HG03521 (cell line): ENCODE measurements around the gene HSD17B12.

Experiments
- ATAC-seq: cut with Tn5 transposase; IDR thresholded peaks from one replicate; pipeline ENCODE4 v1.9.1; 2021; ENCODE audit warnings: mild to moderate bottlenecking, moderate library complexity; ENCODE audit not compliant: unreplicated experiment

The HSD17B12 gene

DNA sequence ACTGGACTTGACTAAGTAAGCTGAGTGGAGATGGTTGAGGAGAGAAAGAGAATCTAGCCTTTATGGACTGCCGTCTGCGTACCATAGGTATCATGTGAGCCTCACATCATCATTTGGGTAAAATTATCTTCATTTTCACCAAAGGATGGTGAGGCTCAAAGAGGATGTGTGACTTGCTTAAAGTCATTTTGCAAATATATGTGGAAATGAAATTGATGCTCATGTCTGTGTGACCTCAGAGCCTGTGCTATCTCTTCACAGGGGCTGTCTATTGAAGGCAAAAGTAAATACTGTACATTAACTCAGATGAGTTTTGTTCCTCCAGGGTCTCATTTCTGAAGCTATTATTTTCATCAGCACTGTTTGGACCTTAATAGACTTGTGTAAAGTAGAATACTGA lies 116.8 kb downstream of the HSD17B12 start:
- no peak for ATAC-seq

DNA sequence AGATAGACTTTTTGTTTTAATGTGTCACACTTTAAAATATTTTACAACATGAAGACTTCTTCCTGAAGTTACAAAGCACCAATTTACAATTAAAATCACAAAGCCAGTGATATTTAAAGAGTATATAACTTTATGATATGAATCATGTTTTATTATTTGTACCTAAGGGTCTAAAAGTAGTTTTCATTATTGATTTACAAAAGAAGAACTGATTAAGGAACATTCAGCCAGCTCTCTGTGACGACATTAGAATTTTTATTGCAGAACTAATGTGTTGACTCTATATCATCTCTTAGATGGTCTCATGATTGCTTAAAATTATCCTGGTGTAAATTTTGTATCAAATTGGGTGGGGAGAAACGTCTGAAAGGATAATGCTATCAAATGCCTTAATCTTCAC lies 117.3 kb downstream of the HSD17B12 start:
- ATAC-seq, result no peak

DNA sequence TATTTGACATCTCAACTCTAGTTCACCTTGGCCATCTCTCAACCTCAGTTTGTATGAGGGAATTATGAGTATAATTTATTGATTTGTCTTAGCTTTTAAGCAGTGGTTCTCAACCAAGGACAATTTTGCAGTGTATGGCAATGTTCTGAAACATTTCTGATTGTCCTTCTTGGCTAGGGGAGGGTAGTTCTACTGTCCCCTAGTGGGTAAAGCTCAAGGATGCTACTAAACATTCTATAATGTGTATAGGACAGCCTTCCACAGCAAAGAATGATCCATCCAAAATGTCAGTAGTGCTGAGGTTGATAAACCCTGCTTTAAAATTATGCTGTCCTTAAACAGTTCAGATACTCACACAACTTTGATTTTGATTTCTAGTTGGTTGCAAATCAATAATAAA lies 122.0 kb downstream of the HSD17B12 start:
- ATAC-seq, result no peak

DNA sequence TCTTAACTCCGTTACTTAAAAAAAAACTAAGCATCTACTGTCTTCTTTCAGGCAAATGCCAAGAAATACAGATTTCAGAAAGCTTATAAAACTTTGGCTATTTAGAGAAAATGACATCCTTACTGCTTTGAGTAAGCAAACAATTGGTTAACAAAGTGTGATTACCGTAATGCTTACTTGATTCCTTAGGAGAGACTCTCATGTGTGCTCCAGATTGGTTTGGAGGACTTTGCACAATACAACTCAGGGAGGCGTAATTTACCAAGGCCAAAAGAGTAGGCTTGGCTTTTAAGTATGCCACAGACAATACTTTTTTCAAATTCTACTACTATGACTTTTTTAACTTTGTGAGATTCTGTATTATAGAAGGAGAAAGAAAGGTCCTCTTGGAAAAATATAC lies 123.2 kb downstream of the HSD17B12 start:
- ATAC-seq, result no peak

DNA sequence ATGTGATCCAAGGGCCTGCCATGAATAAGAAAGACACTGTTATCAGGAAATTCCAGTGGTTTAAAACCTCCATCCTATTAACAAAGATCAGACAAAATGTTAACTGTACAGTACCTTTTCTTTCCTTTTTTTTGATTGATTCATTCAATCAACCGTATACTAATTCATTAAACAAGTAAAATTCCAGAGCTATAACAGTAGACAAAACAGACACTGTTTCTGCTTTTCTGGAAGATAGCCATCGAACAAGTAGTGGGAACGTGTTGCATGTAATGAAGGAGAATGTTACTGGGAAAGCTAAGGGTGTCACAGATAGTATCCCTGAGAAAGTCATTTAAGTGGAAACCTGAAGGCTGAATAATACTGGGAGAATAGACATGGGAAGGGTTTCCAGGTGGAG lies 126.4 kb downstream of the HSD17B12 start:
- no peak for ATAC-seq

DNA sequence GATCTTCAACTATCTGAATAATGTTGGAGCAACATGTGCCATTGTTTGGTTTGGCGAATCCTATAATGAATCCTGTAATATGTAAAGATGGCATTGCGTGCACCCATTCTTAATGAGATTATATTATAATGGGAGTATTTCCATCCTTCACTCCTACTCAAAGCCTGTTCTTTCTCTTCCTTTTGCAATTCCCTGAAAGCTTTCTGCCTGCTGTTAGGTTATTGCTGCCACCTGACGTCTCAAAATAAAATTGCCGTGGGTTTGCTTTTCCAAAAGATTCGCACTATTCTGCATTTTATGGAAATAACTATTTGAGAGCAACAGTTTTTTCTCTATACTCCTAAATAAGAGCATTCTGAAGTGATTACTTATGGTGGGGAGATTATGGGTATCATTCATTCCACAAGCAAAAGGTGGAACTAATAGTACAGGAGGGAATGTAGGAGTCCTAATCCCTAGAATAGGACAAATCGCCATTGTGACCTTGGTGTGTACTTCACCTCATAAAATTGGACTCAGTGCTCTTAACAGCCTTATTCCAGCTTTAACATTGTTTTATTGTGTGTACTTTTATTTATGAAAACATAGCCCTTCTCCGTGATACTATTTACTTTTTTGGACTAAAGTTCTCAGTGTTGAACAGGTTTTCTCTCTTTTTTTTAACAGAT lies 130.5 kb downstream of the HSD17B12 start:
- no peak for ATAC-seq

DNA sequence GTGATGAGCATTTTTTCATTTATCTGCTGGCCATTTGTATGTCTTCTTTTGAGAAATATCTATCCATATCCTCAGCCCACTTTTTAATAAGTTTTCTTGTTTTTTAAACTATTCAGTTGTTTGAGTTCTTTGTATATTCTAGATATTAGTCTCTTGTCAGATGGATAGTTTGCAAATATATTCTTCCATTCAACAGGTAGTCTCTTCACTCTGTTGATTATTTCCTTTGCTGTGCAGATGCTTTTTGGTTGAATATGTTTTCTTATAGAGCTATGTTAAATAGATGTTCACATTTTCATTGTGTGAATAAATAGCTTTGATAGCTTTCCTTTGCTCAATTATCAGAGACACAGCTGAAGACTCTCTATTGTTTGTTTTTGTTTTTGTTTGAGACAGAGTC lies 131.9 kb downstream of the HSD17B12 start:
- ATAC-seq, result no peak

DNA sequence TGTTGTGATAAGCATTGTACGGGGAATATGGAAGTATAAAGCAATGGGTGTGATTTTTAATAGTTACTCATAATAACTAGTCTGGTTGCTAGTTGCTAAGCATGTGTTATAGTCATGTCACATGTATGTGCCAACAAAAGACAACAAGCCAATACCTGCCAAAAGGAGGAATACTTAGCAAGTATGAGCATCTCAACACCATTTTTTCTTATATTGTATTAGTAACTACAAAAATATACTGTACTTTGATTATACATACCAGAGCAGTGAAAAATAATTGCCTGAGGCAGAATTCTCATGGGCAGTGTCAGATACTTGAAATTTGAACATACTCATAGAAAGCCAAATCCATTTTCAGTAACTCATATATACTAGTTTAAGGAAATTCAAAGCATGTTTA lies 137.7 kb downstream of the HSD17B12 start:
- no peak for ATAC-seq

DNA sequence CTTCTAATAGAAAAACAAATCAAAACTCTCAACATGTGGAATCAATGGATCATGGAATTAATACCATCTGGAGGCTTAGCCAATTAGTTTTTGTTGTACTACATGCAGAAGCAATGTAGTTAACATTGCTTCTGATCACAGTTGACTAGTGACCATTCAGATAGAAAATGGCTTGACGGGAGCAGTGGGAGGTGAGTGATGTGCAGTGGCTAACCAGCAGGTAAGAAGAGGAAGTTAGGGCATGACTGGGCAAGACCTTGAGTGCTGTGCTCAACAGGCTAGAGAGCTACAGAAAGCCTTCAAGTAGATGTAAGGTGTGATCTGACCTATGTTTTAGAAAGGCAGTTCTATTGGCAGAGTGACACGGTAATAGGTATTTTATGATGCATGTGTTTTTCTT lies 139.4 kb downstream of the HSD17B12 start:
- ATAC-seq, result no peak

DNA sequence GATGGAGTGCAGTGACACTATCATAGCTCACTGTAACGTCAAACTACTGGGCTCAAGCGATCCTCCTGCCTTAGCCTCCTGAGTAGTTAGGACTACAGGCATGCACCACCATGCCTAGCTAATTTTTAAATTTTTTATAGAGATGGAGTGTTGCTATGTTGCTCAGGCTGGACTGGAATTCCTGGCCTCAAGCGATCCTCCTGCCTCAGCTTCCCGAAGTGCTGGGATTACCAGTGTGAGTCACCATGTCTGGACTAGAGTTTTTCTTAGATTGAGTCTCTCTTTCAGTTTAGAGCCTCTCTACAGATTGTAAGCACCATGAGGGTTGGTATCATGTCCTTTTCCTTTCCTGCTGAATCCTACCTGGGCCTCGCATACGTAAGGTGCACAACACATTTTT lies 142.8 kb downstream of the HSD17B12 start:
- ATAC-seq, result no peak

DNA sequence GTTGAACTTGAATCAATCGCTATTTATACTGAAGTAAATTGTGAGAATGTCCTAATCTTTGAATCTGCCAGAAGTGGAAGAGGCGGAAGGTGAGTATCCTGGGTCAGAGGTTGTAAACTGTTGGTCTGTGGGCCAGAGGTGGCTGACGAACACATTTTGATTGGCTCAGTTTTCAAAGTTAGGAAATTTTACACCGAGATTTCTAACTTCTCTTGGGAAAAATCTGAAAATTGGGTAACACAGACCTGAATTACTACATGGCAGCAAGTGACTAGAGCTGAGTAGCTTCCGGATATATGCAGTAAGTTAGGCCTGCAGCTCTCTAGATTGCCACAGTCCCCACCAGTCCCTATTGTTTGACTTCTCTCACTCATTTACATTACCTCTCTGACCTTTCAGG lies 143.3 kb downstream of the HSD17B12 start:
- no peak for ATAC-seq

DNA sequence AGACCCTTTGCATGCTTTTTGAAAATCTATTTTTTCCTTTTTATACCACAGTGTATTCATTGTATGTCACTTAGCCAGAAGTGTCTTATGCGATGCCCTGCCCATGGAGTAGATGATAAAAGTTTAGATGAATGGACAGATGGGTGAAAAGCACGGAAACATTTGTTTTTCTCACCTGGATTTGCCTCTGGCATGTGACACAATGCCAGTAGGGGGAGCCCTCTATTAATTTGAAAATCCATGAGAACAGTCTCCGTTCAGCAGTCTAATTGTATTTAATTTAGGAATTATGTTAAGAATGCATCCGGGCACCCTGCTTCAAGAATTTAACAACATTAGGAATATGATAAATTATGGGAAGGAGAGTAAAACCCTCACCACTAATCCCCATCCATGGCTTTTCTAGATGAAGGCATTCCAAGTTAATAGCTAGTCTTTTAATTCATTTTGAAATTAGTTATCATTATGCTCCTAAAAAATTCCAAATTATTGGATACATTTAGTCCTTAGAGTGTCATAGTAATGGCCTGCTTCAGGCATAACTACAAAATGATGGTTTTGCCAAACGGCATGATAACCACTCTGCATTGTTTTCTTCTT lies 144.8 kb downstream of the HSD17B12 start:
- no peak for ATAC-seq

DNA sequence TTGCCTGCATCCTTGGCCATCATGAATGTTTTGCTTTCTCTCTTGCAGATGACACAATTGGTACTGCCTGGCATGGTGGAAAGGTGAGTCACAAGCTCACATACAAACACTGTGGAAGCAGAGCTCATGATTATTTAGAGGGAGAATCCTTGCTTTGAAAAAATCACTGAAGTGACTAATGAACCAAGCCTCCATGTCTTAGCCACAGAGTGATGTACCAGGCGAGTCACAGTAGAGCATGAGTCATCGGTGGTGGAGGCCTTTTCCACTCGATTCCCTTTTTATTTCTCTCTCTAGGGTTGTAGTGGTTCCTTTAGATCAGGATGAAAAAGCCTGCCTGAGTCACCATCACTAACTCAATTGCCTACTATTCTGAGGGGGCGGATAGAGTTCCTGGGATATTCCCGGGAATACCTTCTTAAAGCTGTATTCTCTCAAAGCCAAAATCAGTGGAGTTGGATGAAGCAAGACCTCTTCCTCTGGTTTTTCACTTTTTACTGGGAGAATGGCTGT lies 150.4 kb downstream of the HSD17B12 start:
- ATAC-seq, result no peak

DNA sequence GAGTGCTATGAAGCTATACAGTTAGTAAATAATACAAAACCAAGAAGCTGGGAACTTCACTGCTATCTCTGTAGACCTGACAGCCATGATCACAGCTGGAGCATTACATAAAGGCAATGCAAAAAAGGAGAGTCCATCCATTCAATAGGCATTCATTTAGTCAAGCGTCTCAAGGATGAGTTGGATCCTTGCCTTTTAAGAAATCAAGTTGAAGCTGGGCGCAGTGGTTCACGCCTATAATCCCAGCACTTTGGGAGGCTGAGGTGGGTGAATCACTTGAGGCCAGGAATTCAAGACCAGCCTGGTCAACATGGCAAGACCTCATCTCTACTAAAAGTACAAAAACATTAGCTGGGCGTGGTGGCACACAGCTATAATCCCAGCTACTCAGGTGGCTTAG lies 152.0 kb downstream of the HSD17B12 start:
- no peak for ATAC-seq

DNA sequence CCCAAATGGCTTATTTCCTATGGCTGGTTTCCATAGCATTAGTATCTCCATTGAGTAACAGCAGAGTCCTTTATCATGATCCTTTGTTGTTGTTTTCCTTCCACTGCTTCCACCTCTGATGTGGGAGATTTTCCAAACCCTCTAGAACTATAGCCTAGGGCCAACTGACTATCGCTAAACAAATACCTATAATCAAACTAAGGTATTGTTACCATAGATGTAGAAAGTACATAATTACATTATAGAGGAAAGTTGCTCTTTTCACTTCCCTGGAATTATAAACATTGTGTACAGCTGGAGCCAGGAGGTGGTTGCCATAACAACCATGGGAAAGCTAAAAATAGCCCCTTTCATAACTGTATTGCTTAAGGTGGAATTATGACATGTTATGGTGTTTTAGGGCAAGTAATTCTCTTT lies 153.1 kb downstream of the HSD17B12 start:
- ATAC-seq, result no peak

DNA sequence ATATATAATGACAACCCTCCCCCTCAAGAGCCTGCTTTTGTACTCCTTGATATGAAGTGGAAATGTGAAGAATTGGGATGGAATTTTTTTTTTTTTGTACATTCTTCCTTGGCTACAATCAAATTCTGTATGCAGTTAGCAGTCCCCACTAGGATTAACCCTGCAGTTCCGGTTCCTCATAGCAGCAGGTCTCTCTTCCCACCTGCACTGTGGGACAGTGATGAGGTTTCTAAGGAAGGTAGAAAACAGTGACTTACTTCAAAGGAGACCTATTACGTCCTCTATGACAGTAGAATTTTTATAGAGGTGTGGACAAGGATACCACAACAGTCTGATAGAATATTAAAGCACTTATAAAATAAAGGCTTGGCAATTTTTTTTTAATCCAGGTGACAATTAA lies 153.7 kb downstream of the HSD17B12 start:
- no peak for ATAC-seq

DNA sequence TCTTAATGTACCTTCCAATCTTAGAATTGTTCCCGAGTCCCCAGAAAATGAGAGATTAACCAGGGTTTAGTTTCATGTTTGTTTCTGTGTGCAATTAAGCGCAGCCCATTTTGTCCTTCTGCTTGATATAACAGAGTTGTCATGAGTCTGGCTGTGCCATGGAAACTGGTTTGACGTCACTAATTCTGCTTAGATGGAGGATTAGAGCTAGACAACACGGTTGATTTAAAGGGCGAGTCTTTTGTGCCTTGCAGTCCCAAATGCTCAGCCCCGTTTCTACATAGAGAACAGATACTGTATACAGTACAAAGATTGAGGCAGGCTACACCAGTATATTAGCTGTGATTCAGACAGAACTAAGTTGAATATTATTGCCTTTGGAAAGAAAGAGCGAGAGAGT lies 154.6 kb downstream of the HSD17B12 start:
- ATAC-seq, result no peak

DNA sequence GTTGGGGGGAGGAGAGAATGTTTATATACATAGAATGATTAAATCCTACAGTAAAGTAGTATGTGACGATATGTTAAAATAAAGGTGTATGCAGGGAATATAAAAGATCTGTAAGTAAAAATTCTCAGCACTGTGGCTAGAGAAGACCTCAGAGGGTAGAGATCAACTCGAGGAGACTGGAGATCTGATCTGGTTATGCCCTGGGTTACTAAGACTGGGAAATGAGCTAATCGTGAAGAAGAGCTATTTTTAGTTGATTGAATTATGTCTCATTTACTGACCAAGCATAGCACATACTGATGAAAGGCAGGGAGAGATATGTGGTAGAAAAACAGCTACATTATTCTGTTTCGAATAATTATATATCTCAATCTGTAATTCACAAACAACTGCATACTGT lies 157.3 kb downstream of the HSD17B12 start:
- ATAC-seq, result no peak

DNA sequence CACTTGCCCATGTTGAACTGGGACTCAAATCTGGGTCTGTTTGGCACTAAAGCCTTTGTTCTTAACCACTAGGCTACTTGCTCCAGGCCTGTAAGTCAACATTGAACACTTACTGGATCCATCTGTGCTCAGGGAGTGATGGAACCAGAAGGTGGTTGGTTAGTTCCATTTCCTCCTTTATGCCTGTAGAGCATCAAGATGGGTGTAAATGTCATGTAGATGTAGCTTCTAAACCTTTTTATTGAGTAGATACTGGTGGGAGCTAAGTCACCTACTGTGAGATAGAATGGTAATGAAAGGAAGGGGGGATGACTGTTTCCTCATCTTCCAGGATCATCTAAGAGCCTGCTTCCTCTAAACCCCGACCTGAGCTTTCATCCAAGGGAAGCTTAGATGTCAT lies 161.5 kb downstream of the HSD17B12 start:
- ATAC-seq, result no peak

DNA sequence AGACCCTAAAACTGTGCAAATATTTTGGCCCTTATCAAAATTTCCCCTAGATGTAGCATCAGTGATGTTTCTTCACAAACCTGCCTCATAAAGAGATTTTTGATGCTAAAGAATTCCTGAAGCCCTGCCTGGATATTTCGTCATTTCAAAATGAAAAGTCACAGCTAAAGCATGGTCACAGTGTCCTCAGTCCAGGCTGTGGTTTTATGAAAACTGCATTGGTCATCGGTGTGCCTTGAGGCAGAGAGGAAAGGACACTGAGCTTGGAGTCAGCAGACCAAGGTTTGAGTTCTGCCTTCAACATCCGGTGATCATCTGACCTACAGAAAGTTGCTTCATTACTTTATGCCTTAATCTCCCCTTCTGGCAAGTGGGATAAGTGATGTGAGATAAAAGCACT lies 165.3 kb downstream of the HSD17B12 start:
- no peak for ATAC-seq

DNA sequence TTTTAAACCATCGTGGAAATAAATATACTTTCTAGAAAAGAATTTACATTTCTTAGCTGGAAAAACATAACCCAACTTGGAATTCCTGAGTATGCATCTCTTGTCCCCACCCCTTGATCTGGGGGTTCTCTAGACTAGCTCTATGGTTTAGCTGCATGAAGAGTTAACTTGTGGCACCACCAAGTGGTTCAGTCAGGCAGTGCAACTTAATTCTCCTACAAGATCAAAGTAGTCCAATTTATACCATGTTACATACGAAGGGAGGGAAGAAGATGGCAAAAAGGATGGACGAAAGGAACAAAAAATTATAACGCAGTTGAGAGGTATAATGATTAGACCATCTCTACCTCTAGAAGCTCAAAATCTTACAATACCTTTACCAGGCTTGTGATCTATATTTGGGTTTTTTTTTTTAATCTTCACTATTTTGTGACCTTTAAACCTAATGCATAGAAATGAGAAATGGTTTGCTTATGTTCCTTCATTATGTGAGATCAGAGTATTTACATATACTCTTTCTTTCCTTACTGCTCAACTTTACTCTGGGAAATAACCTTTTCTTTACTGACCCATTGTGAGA lies 171.6 kb downstream of the HSD17B12 start:
- no peak for ATAC-seq

DNA sequence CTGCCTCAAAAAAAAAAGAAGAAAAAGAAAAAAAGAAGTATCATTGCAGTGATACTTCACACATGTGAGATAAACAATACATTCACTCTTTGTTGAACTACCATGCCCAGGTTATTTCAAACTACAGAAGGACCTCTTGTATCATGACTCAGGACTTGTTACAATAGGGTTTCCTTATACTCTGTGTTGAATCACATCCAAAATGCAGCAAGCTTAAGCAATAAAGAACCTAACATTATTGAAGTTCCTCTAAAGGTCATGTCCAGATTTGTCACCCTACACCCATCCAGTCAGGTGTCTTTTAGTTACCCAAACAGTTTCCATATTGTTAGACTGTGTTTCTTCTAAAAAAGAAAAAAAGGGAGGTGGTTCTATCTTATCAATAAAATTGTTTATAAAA lies 173.2 kb downstream of the HSD17B12 start:
- ATAC-seq, result no peak

DNA sequence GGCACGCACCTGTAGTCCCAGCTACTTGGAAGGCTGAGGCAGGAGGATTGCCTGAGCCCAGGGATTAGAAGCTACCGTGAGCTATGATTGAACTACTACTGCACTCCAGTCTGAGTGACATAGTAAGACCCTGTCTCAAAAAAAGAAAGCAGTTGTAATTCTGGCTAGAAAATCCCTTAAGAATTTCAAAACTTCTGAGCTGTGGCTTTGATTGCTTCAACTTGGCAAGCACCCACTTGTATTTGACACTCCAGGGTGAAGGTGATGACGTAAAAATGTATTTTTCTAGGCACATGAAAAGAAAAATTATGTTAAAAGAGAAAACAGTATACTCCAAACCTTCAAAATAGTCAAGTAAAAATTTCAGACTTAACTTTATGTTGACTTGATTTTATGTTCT lies 176.5 kb downstream of the HSD17B12 start:
- ATAC-seq, result no peak
